K562 (cell line): ENCODE data around the gene CCAR1. TPM values are rescaled to one million over a fixed set of nuclear protein-coding genes. Genes with fewer than 3 reads are reported as not detected.

Source experiments
- ATF1 ChIP-seq, 2 experiments: fragments of 450-650 bp in 1 of 2; IDR thresholded peaks; 2 replicates each; pipeline ENCODE4 v1.6.1; 2016; ENCODE audit warnings: missing compliant biosample characterization in 1 of 2, missing genetic modification characterization in 1 of 2
- CHD1 ChIP-seq: fragments of 200-600 bp; sonication (generic); IDR thresholded peaks from one replicate; pipeline ENCODE4 v1.6.1; 2012; ENCODE audit warnings: mild to moderate bottlenecking, moderate library complexity, low read length, inconsistent platforms
- FOXA3 ChIP-seq, 2 experiments: fragments of 450-650 bp in 1 of 2; sonication (generic) in 1 of 2; formaldehyde crosslinking; IDR thresholded peaks in 1 of 2; conservative IDR thresholded peaks in 1 of 2; 2 replicates each; pipeline versions ENCODE4 v1.4.0 to v1.8.0; 2020 to 2022; ENCODE audit warnings: mild to moderate bottlenecking in 2 of 2, missing genetic modification reagents in 1 of 2
- KDM4B ChIP-seq, 2 experiments: fragments of 450-650 bp in 1 of 2; sonication (generic) in 1 of 2; IDR thresholded peaks; 2 replicates each; pipeline ENCODE4 v1.6.1; 2016 to 2017; ENCODE audit warnings: borderline replicate concordance in 2 of 2, antibody characterized with exemption in 1 of 2, low read depth in 1 of 2, mild to moderate bottlenecking in 1 of 2
- PML ChIP-seq: IDR thresholded peaks from 2 replicates; pipeline ENCODE4 v1.6.1; 2012; ENCODE audit warnings: low read length, inconsistent platforms
- RERE ChIP-seq: sonication (generic); formaldehyde crosslinking; IDR thresholded peaks from 2 replicates; pipeline ENCODE4 v1.8.0; 2023; ENCODE audit warnings: missing genetic modification reagents, mild to moderate bottlenecking, borderline replicate concordance
- SREBF1 ChIP-seq: fragments of 150-350 bp; IDR thresholded peaks from 2 replicates; pipeline ENCODE4 v1.6.1; 2014; ENCODE audit warnings: antibody characterized with exemption, low read depth, low read length, borderline replicate concordance
- SRSF9 ChIP-seq: fragments of 200-400 bp; formaldehyde crosslinking; IDR thresholded peaks from 2 replicates; pipeline ENCODE4 v1.6.1; 2017; ENCODE audit warnings: low read depth, low read length, borderline replicate concordance
- THRB ChIP-seq: fragments of 450-650 bp; formaldehyde crosslinking; conservative IDR thresholded peaks from 2 replicates; pipeline ENCODE4 v1.4.0; 2022; ENCODE audit warnings: mild to moderate bottlenecking, missing genetic modification characterization
- XRCC4 ChIP-seq: IDR thresholded peaks from one replicate; pipeline ENCODE4 v1.6.1; 2011; ENCODE audit not compliant: insufficient read depth, insufficient read length; ENCODE audit errors: extremely low read depth
- ZNF197 ChIP-seq: fragments of 200-800 bp; sonication (Bioruptor generic); IDR thresholded peaks from 2 replicates; pipeline ENCODE4 v1.6.1; 2016; ENCODE audit warnings: low read depth, missing genetic modification characterization, missing compliant biosample characterization
- ZNF551 ChIP-seq: fragments of 250-450 bp; sonication (Bioruptor Pico); IDR thresholded peaks from 2 replicates; pipeline ENCODE4 v1.5.0; 2021; ENCODE audit warnings: mild to moderate bottlenecking, moderate library complexity
- ZNF644 ChIP-seq: fragments of 200-800 bp; sonication (Bioruptor generic); IDR thresholded peaks from 2 replicates; pipeline ENCODE4 v1.6.1; 2016; ENCODE audit warnings: low read depth, missing genetic modification characterization, missing compliant biosample characterization
- polyA plus RNA-seq, 8 experiments: library from polyadenylated mRNA; depleted of rRNA in 4 of 8; stranded (reverse) in 5 of 8; unstranded in 3 of 8; fragments of >200 nt; fragmentation: Nextera tagmentation in 2 of 8; fragmentation: Illumina TruSeq in 1 of 8; extraction: Ambion mirVana in 2 of 8; extraction: Trizol in 1 of 8; gene quantifications; 2 replicates each; pipeline versions ENCODE4 v1.2.1 to v1.2.3, GENCODE V29; 2011 to 2014; ENCODE audit warnings: inconsistent platforms in 1 of 8, missing spikeins in 1 of 8
- total RNA-seq, 7 experiments: library from RNA; depleted of rRNA in 6 of 7; stranded (reverse); fragments of >200 nt in 6 of 7; fragmentation: Illumina TruSeq in 2 of 7; extraction: Trizol in 2 of 7; gene quantifications; 2 replicates each; pipeline versions ENCODE4 v1.2.1 to v1.2.3, GENCODE V29; 2011 to 2021; ENCODE audit warnings: low replicate concordance in 1 of 7

Gene CCAR1
- total and polyA plus RNA-seq, 9 of the 15 experiments (the other 6 are each of a cell fraction or from before 2014, with no cell fraction given) = 44.8 to 173 (median 111) TPM

GRCh38 chr10:68720793-68721672 is at the start of gene CCAR1 (continued):
- 0 out of 4 replicates have a peak, but pooled peaks of 1 of the 2 experiments have one; percentile 73 for TF ChIP-seq FOXA3 (CRISPR knock-in tag; conservative IDR thresholded peaks at IDR 0.05 in 1 of 2, IDR thresholded peaks at IDR 0.05 in 1 of 2)
- peak; percentile 90 for TF ChIP-seq CHD1
- peak; percentile 74; the same call in 1 of the 2 replicates for TF ChIP-seq PML
- TF ChIP-seq ZNF644 = no peak; the same call in 1 of the 2 replicates
- TF ChIP-seq ZNF197 = peak; percentile 90
- TF ChIP-seq SRSF9 = no peak
- no peak for TF ChIP-seq XRCC4
- TF ChIP-seq THRB (CRISPR knock-in tag) = no peak
- peak; percentile 91 for TF ChIP-seq ATF1 (CRISPR knock-in tag; IDR thresholded peaks at IDR 0.05)
- TF ChIP-seq ATF1 (tag; IDR thresholded peaks at IDR 0.05) = peak; percentile 93
- no peak for TF ChIP-seq ZNF551
- 0 out of 2 replicates have a peak, but pooled peaks have one; percentile 53 for TF ChIP-seq RERE (CRISPR knock-in tag)
- TF ChIP-seq KDM4B (IDR thresholded peaks at IDR 0.05; ENCODE audit: borderline replicate concordance in 2 of 2, low read depth in 1 of 2) = peak in 1 of 2 experiments; percentile 93; a peak in 1 of 4 replicates
- TF ChIP-seq SREBF1 = no peak
